Brain microvascular endothelial cell (primary cell): Measurements from ENCODE around the gene LBHD1.

ENCODE experiments used
- DNase-seq: peaks from one replicate; pipeline ENCODE4 v3.0.0-alpha.2; 2020
- H3K27ac ChIP-seq: fragments of 250-450 bp; sonication (Bioruptor Pico); 2 replicates; pipeline ENCODE4 v1.5.1; 2020; ENCODE audit warnings: mild to moderate bottlenecking, moderate library complexity
- H3K27me3 ChIP-seq: fragments of 250-450 bp; sonication (Bioruptor Pico); replicated peaks from 2 replicates; pipeline ENCODE4 v1.5.1; 2020; ENCODE audit warnings: mild to moderate bottlenecking
- H3K36me3 ChIP-seq: fragments of 250-450 bp; sonication (Bioruptor Pico); replicated peaks from 2 replicates; pipeline ENCODE4 v1.5.1; 2020; ENCODE audit warnings: mild to moderate bottlenecking
- H3K4me3 ChIP-seq: 2 replicates; pipeline ENCODE4 v1.5.1; 2011; ENCODE audit warnings: low read depth, mild to moderate bottlenecking, control low read depth, low read length, moderate library complexity
- CTCF ChIP-seq: IDR thresholded peaks from 2 replicates; pipeline ENCODE4 v1.5.1; 2011; ENCODE audit warnings: low read depth, mild to moderate bottlenecking, moderate library complexity, low read length, control low read depth, inconsistent platforms; ENCODE audit errors: missing control alignments
- in situ Hi-C: cut with HindIII; loops from 2 replicates; pipeline ENCODE4 v1.10.0; 2017; ENCODE audit warnings: low sequenced_read_pairs, low pct_ligation_motif_present

Gene LBHD1

GRCh38 chr11:62671608-62672389 is at the start of gene LBHD1, which contains the start of gene UQCC3:
Gene LBHD1, minus strand, starts transcription at chr11:62672267. Its CDS starts 2,236 bp downstream, at chr11:62670031.
Gene UQCC3, plus strand, starts transcription at chr11:62671673. Its CDS starts 73 bp downstream, at chr11:62671746.
- in situ Hi-C loops: no loop called here
- peaks cover 13% of the 10 kb centered on the region for H3K36me3 ChIP-seq

GRCh38 chr11:62719302-62719978 is 47.4 kb upstream of the LBHD1 start:
- H3K27me3 ChIP-seq: no peaks in the 10 kb centered on the region
- in situ Hi-C loops: no loop called here
- no peak for TF ChIP-seq CTCF
- no peak for DNase-seq
- peaks cover 86% of the 10 kb centered on the region for H3K36me3 ChIP-seq
- H3K4me3 ChIP-seq: no peak overlapping the region
- no peak overlapping the region for H3K27ac ChIP-seq

More at GRCh38 chr11:62671608-62672389, at the start of gene LBHD1, which contains the start of gene UQCC3:
- peak within 1 kb of the TSS; percentile 78 for H3K27ac ChIP-seq
- H3K27me3 ChIP-seq: no peaks in the 10 kb centered on the region
- H3K4me3 ChIP-seq: peak within 1 kb of the TSS; percentile 85
- peak; percentile 77 for DNase-seq
- no peak for TF ChIP-seq CTCF

GRCh38 chr11:62716816-62717215 is 44.7 kb upstream of the LBHD1 start:
- no peak for TF ChIP-seq CTCF
- Histone ChIP-seq H3K4me3 (no peak overlapping the region), H3K27ac (no peak overlapping the region), H3K27me3 (no peaks in the 10 kb centered on the region), H3K36me3 (peaks cover 77% of the 10 kb centered on the region)
- in situ Hi-C loops: no loop called here
- no peak for DNase-seq

GRCh38 chr11:62716206-62716605 is 44.1 kb upstream of the LBHD1 start:
- Histone ChIP-seq H3K4me3 (no peak overlapping the region), H3K27ac (no peak overlapping the region), H3K27me3 (no peaks in the 10 kb centered on the region), H3K36me3 (peaks cover 76% of the 10 kb centered on the region)
- in situ Hi-C loops: no loop called here
- no peak for TF ChIP-seq CTCF
- no peak for DNase-seq

GRCh38 chr11:62715150-62716130 is 43.4 kb upstream of the LBHD1 start:
- Histone ChIP-seq H3K4me3 (no peak overlapping the region), H3K36me3 (peaks cover 79% of the 10 kb centered on the region), H3K27me3 (no peaks in the 10 kb centered on the region), H3K27ac (no peak overlapping the region)
- in situ Hi-C loops: no loop called here
- no peak for DNase-seq
- TF ChIP-seq CTCF: no peak
